Measurements from ENCODE around the gene FGF19.

Gene FGF19

GRCh38 chr11:69671734-69672465 lies 31.9 kb downstream of the FGF19 start:
- no peak for DNase-seq (ENCODE audit: low read depth in 2 of 3, low spot score in 2 of 3)

- peak; percentile 31 to 43 (median 39) for DNase-seq (ENCODE audit: low read depth in 2 of 3, low spot score in 2 of 3)
Measured at GRCh38 chr11:69670158-69670845, 33.5 kb downstream of the FGF19 start.

GRCh38 chr11:69669486-69669885 lies 34.3 kb downstream of the FGF19 start:
- DNase-seq (ENCODE audit: low read depth in 2 of 3, low spot score in 2 of 3), result no peak

- no peak for DNase-seq (ENCODE audit: low read depth in 2 of 3, low spot score in 2 of 3)
Measured at GRCh38 chr11:69667619-69668604, 35.9 kb downstream of the FGF19 start.

GRCh38 chr11:69666752-69667536 lies 36.9 kb downstream of the FGF19 start:
- no peak for DNase-seq (ENCODE audit: low read depth in 2 of 3, low spot score in 2 of 3)

DNA sequence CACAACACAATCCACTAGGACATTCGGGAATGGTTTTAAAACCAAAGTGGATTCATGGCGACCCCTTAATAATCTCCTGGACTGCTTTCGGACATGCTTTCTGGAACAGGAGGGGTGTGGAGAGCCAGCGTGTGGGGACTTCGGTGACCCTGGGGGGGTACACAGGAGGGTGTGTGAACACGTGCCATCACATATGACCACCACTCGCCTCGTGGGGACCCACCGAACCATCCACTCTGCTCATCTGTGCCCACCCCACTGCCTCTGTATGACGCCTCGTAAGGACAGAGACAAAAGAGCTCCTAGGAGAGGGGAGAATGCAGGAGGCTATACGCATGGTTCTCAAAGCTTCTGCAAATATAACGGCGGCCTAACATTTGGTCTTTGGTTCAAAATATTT lies 37.6 kb downstream of the FGF19 start:
- no peak for DNase-seq (ENCODE audit: low read depth in 2 of 3, low spot score in 2 of 3)

GRCh38 chr11:69665669-69666068 lies 38.2 kb downstream of the FGF19 start:
- DNase-seq (ENCODE audit: low read depth in 2 of 3, low spot score in 2 of 3), result no peak

- DNase-seq (ENCODE audit: low read depth in 2 of 3, low spot score in 2 of 3), result no peak
Measured at GRCh38 chr11:69664901-69665300, 38.9 kb downstream of the FGF19 start.

- no peak for DNase-seq (ENCODE audit: low read depth in 2 of 3, low spot score in 2 of 3)
Measured at GRCh38 chr11:69664103-69664775, 39.6 kb downstream of the FGF19 start.

DNA sequence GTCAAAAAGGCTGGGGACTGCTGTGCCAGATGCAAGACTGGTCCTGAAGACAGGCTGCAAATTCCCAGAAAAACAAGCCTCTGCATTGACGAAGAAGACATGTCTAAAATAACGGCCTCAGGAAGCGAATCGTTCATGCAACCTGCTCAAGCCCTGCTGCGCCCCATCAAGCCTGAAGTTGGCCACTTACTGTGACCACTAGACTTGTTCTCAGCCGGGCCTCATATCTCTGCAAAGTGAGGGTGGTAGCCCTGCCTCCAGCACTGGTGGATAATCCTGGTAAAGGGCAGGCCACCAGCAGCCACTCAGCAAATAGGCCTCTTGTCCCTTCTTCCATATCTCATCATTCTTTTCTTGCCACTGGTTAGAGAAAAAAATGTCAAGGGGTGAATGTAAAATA lies 40.5 kb downstream of the FGF19 start:
- DNase-seq (ENCODE audit: low read depth in 2 of 3, low spot score in 2 of 3), result no peak

GRCh38 chr11:69662806-69663205 lies 41.0 kb downstream of the FGF19 start:
- DNase-seq (ENCODE audit: low read depth in 2 of 3, low spot score in 2 of 3), result no peak

GRCh38 chr11:69662021-69662698 lies 41.7 kb downstream of the FGF19 start:
- no peak for DNase-seq (ENCODE audit: low read depth in 2 of 3, low spot score in 2 of 3)

DNA sequence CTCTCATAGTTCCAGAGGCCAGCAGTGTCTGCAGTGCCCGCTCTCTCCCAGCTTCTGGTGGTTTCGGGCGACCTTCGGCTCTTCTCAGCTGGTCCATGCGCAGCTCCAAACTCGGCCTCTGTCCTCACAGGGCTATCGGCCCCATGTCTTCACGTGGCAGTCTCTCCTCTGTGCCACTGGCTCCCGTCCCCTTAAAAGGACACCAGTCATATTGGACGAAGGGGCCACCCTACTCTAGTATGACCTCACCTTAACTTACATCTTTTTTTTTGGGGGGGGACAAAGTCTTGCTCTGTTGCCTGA lies 42.5 kb downstream of the FGF19 start:
- no peak for DNase-seq (ENCODE audit: low read depth in 2 of 3, low spot score in 2 of 3)

DNA sequence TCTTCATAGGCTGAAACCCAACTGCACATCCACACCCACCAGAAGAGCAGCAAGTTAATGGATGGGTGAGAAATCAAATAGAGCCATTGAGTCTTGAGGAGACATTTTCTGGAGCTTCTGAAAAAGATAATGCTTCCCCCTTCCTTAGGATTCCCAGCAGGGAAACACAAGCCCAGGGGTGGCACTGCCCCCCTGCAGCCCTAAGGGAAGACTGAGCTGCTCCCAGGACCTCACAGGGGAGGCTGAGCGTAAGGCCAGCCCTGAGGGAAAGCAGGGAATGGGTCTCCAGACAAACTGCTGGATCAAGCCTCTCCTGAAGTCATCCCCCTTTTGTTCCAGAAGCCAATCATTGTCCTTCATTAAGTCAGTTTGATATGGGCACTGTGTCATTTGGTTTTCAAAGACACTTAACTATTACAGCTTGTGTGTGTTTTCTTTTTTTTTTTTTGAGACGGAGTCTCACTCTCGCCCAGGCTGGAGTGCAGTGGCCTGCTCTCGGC lies 43.8 kb downstream of the FGF19 start:
- DNase-seq (ENCODE audit: low read depth in 2 of 3, low spot score in 2 of 3), result no peak

- no peak for DNase-seq (ENCODE audit: low read depth in 2 of 3, low spot score in 2 of 3)
Measured at GRCh38 chr11:69659591-69659990, 44.2 kb downstream of the FGF19 start.

DNA sequence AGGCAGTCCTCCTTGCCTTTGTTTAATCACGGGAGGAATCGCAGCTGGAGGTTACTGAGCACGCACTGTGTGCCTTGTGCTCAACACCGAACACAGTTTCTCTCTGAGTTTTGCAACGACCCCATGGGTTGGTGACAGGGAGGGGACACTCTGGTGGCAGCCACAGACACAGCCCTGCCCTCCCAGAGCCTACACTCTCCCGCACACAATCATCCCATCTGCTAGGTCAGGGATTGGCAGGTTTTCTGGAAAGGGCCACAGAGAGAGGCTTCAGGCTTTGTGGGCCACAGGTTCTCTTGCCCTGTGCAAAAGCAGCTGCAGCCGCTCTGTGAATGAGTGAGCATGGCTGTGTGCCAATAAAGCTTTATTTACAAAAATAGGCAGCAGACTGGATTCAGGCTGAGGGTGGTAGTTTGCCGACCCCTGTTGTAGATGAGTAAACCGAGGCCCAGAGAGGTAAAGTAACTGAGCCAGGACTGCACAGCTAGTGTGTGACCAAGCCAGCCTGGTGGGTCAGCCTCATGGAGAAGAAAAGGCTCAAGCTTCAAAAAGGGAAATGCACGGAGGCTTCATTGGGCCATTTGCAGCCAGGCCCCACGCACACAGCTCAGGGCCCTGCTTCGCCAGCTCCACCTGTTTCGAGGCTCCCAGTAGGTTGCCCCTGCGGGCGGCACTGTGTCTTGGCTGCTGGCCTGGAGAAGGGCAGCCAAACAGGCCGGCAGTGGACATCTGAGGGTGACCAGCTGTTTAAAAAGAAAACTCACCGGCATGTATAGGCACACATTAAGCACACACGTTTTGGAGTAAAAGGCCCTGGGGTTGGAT lies 45.0 kb downstream of the FGF19 start:
- DNase-seq (ENCODE audit: low read depth in 2 of 3, low spot score in 2 of 3), result no peak

DNA sequence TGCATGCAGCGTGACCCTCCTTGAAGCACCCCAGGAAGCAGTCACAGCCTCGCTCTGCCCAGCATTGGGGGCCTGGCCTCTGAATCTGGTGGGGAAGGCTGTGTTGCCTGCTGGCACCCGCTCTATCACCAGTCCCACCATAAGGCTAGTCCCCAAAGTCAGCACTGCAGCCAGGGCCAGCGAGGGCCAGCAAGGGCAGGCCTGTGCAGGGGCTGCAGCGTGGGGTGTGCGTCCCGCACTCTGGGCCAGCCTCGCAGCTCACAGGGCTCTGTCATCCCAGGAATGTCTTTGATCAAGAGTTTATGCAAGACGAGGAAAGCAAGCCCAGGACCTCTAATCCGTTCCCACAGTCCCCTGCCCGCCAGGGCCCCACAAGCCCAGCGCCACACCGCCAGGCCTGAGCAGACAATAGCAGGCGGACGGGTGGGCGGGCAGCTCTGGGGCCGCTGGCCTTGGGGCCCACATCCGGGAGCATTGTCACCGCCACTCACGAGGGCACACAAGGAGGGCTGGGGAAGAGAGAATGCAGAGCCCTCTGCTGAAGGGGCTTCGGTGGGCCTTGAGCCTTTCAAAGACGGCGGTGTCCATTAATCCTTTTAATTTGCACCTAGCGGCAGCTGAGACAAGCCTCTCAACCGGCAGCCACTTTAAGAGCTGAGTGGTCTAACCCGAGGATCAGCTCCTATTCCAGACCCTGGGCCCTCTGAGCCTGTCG lies 45.8 kb downstream of the FGF19 start:
- DNase-seq (ENCODE audit: low read depth in 2 of 3, low spot score in 2 of 3), result no peak

- DNase-seq (ENCODE audit: low read depth in 2 of 3, low spot score in 2 of 3), result no peak
Measured at GRCh38 chr11:69657456-69657910, 46.3 kb downstream of the FGF19 start.
